PFSK-1 (cell line): ENCODE results near the gene TMC8.

Source experiments
- FOXP2 ChIP-seq: optimal IDR thresholded peaks from 2 replicates; pipeline ENCODE3; 2011; ENCODE audit warnings: borderline replicate concordance, control low read depth, inconsistent platforms; ENCODE audit not compliant: insufficient read depth; ENCODE audit errors: extremely low read length, extremely low read depth
- POLR2AphosphoS5 ChIP-seq: IDR thresholded peaks from 2 replicates; pipeline ENCODE4 v1.6.1; 2012; ENCODE audit warnings: low read depth, mild to moderate bottlenecking, control low read depth, low read length, moderate library complexity

DNA sequence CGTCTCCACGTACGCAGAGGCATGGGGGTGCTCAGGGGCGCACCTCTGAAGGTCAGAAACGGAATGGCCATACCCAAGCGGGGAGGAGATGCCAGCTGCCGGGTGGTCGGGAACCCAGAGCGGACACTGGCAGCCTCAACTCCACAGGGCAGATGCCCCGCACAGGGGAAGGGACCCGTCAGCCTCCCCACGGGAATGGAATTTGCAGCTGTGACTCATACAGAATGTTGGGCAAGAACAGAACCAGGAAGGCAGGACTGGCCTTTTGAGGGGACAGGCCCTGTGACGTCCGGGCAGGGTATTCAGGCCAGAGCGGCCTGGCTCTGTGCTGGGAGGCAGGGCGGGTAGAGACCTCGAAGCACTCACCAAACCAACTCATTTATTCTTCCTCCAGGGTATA is 48.8 kb downstream of the TMC8 start:
- TF ChIP-seq POLR2AphosphoS5 = no peak
- TF ChIP-seq FOXP2 = no peak
